ENCODE results near the gene SEC23A.

Gene SEC23A

DNA sequence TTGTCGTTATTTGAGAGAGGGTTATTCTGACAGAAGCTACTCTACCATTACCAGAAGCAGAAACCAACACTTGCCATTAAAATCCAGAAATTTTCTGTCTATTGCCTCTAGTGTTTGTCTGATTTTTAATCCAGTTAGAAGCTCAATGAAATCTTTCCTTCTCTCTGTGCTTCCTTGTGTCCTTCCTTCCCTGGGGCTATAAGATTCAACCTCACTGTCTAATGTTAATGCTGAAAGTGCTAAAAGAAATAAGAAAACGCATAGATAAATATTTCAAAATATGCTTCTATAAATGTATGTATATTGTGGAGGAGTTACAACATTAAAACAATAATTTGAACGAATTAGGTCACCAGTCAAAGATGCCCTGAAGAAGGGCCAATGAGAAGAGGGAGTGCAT, 120.8 kb downstream of the SEC23A start:
- DNase-seq = no peak
